Measurements from ENCODE around the gene PCNX1. TPM values are rescaled to one million over a fixed set of nuclear protein-coding genes. Genes with fewer than 3 reads are reported as not detected.

Gene PCNX1
- total and polyA plus RNA-seq, 2 of the 4 experiments (the other 2 are of a cell fraction) = 15.0 to 43.7 TPM

GRCh38 chr14:71140157-71140556 is 232.9 kb downstream of the PCNX1 start:
- ChIA-PET CTCF (interaction anchor here (0.5 to 1.0 kb wide), 3 partner anchors 264 to 434 kb away, joined by 3 to 4 read pairs (median 4); no protein-coding TSS in a partner anchor), POLR2A (ENCODE audit: unreplicated experiment) (no interaction called here)
- peak overlapping the region; percentile 36 for H2BK5ac ChIP-seq (ENCODE audit: low read depth, low read length, poor library complexity, severe bottlenecking)
- peak overlapping the region; percentile 59; the same call in 1 of the 2 replicates for H3K18ac ChIP-seq (ENCODE audit: low read depth, low read length)
- peak overlapping the region; percentile 83 for H4K91ac ChIP-seq (ENCODE audit: insufficient read depth, low read depth, low read length)
- ATAC-seq (ENCODE audit: low read depth) (no peak), DNase-seq (no peak)
- H2BK20ac ChIP-seq (ENCODE audit: low read depth, low read length) = peak overlapping the region; percentile 95
- TF ChIP-seq MAZ (IDR thresholded peaks at IDR 0.05; ENCODE audit: borderline replicate concordance, low read depth, low read length) = no peak
- no peak for TF ChIP-seq CHD1 (IDR thresholded peaks at IDR 0.05; ENCODE audit: low read depth, low read length)
- TF ChIP-seq CEBPB (IDR thresholded peaks at IDR 0.05; ENCODE audit: low read depth, low read length) = no peak
- no peak for TF ChIP-seq ELK1 (IDR thresholded peaks at IDR 0.05; ENCODE audit: borderline replicate concordance, low read depth, low read length)
- TF ChIP-seq RCOR1 (IDR thresholded peaks at IDR 0.05; ENCODE audit: insufficient replicate concordance, low read length) = no peak
- TF ChIP-seq MAFK (IDR thresholded peaks at IDR 0.05; ENCODE audit: low read depth, low read length) = no peak
- TF ChIP-seq SMC3 (IDR thresholded peaks at IDR 0.05; ENCODE audit: low read depth, low read length) = no peak
- TF ChIP-seq RAD21 (IDR thresholded peaks at IDR 0.05; ENCODE audit: low read length) = no peak
- no peak for TF ChIP-seq FOS (IDR thresholded peaks at IDR 0.05; ENCODE audit: low read depth, low read length)
- no peak for TF ChIP-seq MXI1 (IDR thresholded peaks at IDR 0.05; ENCODE audit: borderline replicate concordance, low read depth, low read length)
- no peak for TF ChIP-seq POLR2A (IDR thresholded peaks at IDR 0.05; ENCODE audit: low read depth, low read length)
- no peak for TF ChIP-seq CTCF (conservative IDR thresholded peaks at IDR 0.05; ENCODE audit: low read depth, low read length)
- no peak for TF ChIP-seq NFE2L2 (IDR thresholded peaks at IDR 0.05; ENCODE audit: low read depth, low read length)
- no peak for TF ChIP-seq BHLHE40 (IDR thresholded peaks at IDR 0.05; ENCODE audit: low read depth, low read length)
- TF ChIP-seq RFX5 (IDR thresholded peaks at IDR 0.05; ENCODE audit: low read depth, low read length) = no peak
- no peak overlapping the region for H3K56ac ChIP-seq (ENCODE audit: extremely low read depth, insufficient read depth, low read length)
- peak overlapping the region; percentile 90; the same call in 2 of the 3 replicates for H2BK15ac ChIP-seq (ENCODE audit: low read depth, low read length)
- peaks cover 18% of the 10 kb centered on the region for H3K4me1 ChIP-seq (ENCODE audit: control insufficient read depth, insufficient read depth, low read length)
- no peak overlapping the region for H3K27ac ChIP-seq (ENCODE audit: insufficient read depth, low read length)
- no peaks in the 10 kb centered on the region for H3K36me3 ChIP-seq (ENCODE audit: control insufficient read depth, insufficient read depth, low read length)
- peak overlapping the region; percentile 87 for H3K4ac ChIP-seq (ENCODE audit: low read depth, low read length)
- H3K9me1 ChIP-seq (ENCODE audit: insufficient read depth, low read length) = peaks cover 22% of the 10 kb centered on the region
- H3K4me3 ChIP-seq (ENCODE audit: insufficient read depth, low read depth, low read length) = no peak overlapping the region
- H2AK9ac ChIP-seq (replicated peaks; ENCODE audit: low read depth, low read length, poor library complexity) = no peak overlapping the region
- no CpG with 5 or more reads among the region's 2 CpGs for WGBS, 2 experiments (ENCODE audit: extremely low coverage in 2 of 2, insufficient read length in 1 of 2)
- peak overlapping the region; percentile 44 to 83; a peak in 3 of 4 replicates for H4K8ac ChIP-seq (ENCODE audit: low read depth in 2 of 2, low read length in 2 of 2)
- no peak overlapping the region for H3K9ac ChIP-seq (ENCODE audit: low read depth, low read length)
- peak overlapping the region; percentile 83; the same call in 1 of the 2 replicates for H2AK5ac ChIP-seq (ENCODE audit: low read depth, low read length)
- H3K23ac ChIP-seq (ENCODE audit: low read depth, low read length) = peak overlapping the region; percentile 56; the same call in 1 of the 2 replicates
- H4K5ac ChIP-seq (ENCODE audit: low read depth, low read length) = peak overlapping the region; percentile 91
- intact Hi-C loops (cut with micrococcal nuclease) = no loop called here
- no peak overlapping the region for H3K4me2 ChIP-seq (ENCODE audit: low read depth, low read length)
- dilution Hi-C loops (cut with HindIII; ENCODE audit: low sequenced_read_pairs, unreplicated experiment) = no loop called here
- in situ Hi-C loops (cut with MboI; ENCODE audit: low sequenced_read_pairs) = loop anchor here (10.0 kb wide), 1 partner anchor 175 kb away; no protein-coding TSS in a partner anchor
- no TSS peak for BruUV-seq (replicated peaks)
- H2BK120ac ChIP-seq (ENCODE audit: low read depth, low read length) = peak overlapping the region; percentile 92
- peak overlapping the region; percentile 23 for H2AFZ ChIP-seq (replicated peaks; ENCODE audit: low read length, poor library complexity)
- H4K20me1 ChIP-seq (ENCODE audit: insufficient read depth, low read length) = 0 out of 2 replicates have a peak, but pooled peaks cover 3% of the 10 kb centered on the region
- no peaks in the 10 kb centered on the region for H3K27me3 ChIP-seq (ENCODE audit: control insufficient read depth, insufficient read depth, low read length)
- H3K9me3 ChIP-seq (ENCODE audit: control insufficient read depth, insufficient read depth, low read length) = peaks cover 5% of the 10 kb centered on the region; the same call in 1 of the 2 replicates
- H3K79me1 ChIP-seq (ENCODE audit: low read depth in 1 of 2, low read length in 2 of 2) = peaks cover 0 to 6% of the 10 kb centered on the region in 2 experiments; a peak in 3 of 4 replicates
- H3K14ac ChIP-seq (replicated peaks; ENCODE audit: low read depth, low read length) = peak overlapping the region; percentile 85
